Measurements from ENCODE around the gene CD79B. TPM values are rescaled to one million over a fixed set of nuclear protein-coding genes. Genes with fewer than 3 reads are reported as not detected.

CD79B gene
- total RNA-seq, 2 experiments from 2014 or later: 21.7 to 22.5 TPM

- H3K27ac Mint-ChIP-seq: no peak overlapping the region
- ChIA-PET CTCF (interaction anchor here (0.7 to 6.9 kb wide), 9 partner anchors 16 to 85 kb away, joined by 3 to 60 read pairs (median 3); partner anchors contain the start of genes CD79B and GH1), POLR2A (no interaction called here)
- H3K9me3 Mint-ChIP-seq (ENCODE audit: insufficient read depth): no peaks in the 10 kb centered on the region
- no peaks in the 10 kb centered on the region for H3K36me3 Mint-ChIP-seq (ENCODE audit: low read depth)
- DNase-seq (peak; percentile 57), ATAC-seq (no peak)
- no peak overlapping the region for H3K4me3 Mint-ChIP-seq
- peaks cover 6% of the 10 kb centered on the region for H3K27me3 Mint-ChIP-seq (ENCODE audit: low read depth)
- H3K4me1 Mint-ChIP-seq (ENCODE audit: low read depth): peaks cover 29% of the 10 kb centered on the region
Measured at GRCh38 chr17:63950940-63951907, 19.1 kb upstream of the CD79B start.

DNA sequence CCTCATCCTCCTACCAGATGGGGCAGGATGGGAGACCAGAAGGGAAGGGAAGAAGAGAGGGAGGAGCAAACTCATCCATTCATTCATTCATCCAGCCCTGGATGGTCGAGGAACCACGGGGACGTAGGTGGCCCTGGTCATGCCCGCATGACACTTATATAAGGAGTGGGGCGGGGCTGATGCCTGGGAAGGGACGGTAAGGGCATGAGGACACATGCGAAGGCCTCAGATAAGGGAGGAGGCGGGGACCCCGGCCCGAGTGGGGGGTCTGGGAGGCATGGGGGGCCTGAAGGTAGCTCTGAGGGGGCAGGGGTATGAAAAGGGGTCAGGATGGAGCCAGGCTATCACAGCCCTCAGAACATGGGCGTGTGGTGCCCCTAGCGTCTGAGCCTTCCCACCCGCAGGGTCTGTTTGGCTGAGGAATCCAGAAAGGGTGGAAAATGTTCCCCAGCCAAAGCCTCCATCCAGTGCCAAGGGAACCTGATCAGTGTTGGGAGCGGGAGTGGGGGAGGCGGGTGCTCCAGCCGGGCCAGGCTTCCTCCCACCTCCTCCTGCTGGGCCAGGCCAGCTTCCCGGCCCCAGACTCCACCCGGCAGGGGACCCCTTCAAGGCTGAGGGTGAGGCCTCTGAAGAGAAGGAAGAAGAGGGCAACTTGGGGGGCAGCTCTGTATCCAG is 17.6 kb upstream of the CD79B start:
- H3K27ac Mint-ChIP-seq: no peak overlapping the region
- ChIA-PET POLR2A (no interaction called here), CTCF (interaction anchor here (0.7 to 6.9 kb wide), 7 partner anchors 10 to 84 kb away, joined by 3 to 60 read pairs (median 3); partner anchors contain the start of genes CD79B and GH1)
- ATAC-seq: no peak
- peaks cover 12% of the 10 kb centered on the region for H3K27me3 Mint-ChIP-seq (ENCODE audit: low read depth)
- H3K4me1 Mint-ChIP-seq (ENCODE audit: low read depth): peaks cover 38% of the 10 kb centered on the region
- no peak for DNase-seq
- H3K4me3 Mint-ChIP-seq: no peak overlapping the region
- H3K9me3 Mint-ChIP-seq (ENCODE audit: insufficient read depth): no peaks in the 10 kb centered on the region
- no peaks in the 10 kb centered on the region for H3K36me3 Mint-ChIP-seq (ENCODE audit: low read depth)

GRCh38 chr17:63948521-63948920 is 16.4 kb upstream of the CD79B start:
- Mint-ChIP-seq H3K4me1 (ENCODE audit: low read depth) (peaks cover 27% of the 10 kb centered on the region), H3K27ac (no peak overlapping the region), H3K36me3 (ENCODE audit: low read depth) (no peaks in the 10 kb centered on the region), H3K27me3 (ENCODE audit: low read depth) (peaks cover 18% of the 10 kb centered on the region), H3K9me3 (ENCODE audit: insufficient read depth) (no peaks in the 10 kb centered on the region), H3K4me3 (no peak overlapping the region)
- no peak for DNase-seq
- no peak for ATAC-seq
- ChIA-PET POLR2A (no interaction called here), CTCF (interaction anchor here (0.6 kb wide), 1 partner anchor 45 kb away, joined by 3 read pairs; no protein-coding TSS in a partner anchor)

DNA sequence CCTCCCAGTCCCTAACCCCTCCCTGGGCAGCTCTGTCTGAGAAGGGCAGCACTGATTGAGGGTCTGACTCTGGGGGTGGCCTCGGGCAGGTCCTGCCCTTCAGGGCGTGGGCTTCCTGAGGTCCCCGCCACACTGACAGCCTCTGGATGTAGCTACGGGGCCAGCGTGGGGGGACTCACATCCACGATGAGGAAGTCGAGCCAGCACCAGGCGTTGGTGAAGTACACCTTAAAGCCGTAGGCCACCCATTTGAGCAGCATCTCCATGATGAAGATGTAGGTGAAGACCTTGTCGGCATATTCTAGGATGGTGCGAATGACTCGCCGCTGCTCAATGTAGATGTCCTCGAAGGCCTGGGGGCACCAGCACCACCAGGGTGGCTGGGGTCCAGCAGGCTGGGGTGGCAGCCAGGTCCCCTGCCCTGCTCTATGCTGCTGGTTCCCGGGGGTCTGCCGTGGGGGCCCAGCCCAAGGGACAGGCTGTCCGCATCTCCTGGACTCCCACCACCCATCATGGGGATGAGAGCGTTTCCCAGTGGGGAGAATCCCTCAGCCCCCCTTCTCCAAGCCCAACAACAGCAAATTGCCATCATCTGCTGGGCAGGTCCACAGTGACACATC is 15.7 kb upstream of the CD79B start:
- Mint-ChIP-seq H3K27ac (no peak overlapping the region), H3K4me3 (no peak overlapping the region), H3K27me3 (ENCODE audit: low read depth) (peaks cover 20% of the 10 kb centered on the region), H3K4me1 (ENCODE audit: low read depth) (peaks cover 25% of the 10 kb centered on the region), H3K36me3 (ENCODE audit: low read depth) (no peaks in the 10 kb centered on the region), H3K9me3 (ENCODE audit: insufficient read depth) (no peaks in the 10 kb centered on the region)
- ChIA-PET POLR2A (interaction anchor here (2.0 kb wide), 1 partner anchor 72 kb away, joined by 8 read pairs; the partner anchor contains the start of gene ICAM2), CTCF (interaction anchor here (2.0 to 3.1 kb wide), 10 partner anchors 16 to 185 kb away, joined by 7 to 68 read pairs (median 22); partner anchors contain the start of genes CD79B, GH1 and ICAM2)
- DNase-seq: no peak
- no peak for ATAC-seq

DNA sequence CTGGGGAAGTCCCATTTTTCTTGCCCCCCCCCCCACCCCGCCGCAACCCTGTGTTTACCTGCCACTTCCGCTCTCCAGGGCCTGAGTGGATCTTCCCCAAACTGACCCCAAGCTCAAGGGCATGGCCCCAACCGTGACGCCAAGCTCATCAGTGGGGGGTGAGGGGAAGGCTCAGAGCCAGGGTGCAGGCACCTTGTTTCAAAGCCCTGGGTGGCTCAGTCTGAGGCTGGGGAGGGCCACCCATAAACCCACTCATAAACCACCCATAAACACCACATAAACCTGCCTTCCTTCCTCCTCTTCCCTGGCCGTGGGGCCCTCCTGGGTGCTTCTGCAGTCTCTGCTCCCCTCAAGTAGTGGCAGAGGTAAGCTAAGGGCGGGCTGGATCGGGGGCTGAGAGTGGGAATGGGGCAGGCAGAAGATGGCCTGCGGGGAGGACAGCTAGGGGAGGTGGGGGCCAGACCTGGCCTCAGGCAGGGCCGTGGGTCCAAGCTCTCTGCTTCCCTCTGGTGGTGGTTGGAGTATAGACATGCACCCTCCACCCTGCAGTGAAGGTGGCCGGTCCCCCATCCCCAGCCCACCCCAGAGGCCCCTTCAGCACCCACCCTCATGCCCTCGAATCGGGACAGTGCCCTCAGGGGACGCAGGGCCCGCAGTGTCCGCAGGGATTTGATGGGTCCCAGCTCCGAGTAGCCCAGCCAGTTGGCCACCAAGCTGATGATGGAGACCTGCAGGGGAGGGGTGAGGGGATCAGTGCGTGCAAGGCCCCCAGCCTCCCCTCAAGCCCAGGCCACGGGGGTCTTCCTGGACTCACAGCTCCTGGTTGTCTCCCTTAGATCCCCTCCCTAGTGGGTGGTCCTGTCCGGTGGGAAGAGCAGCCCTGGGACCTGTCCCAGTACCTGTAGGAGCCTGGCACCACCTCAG is 14.6 kb upstream of the CD79B start:
- ATAC-seq: peak; percentile 86
- POLR2A ChIA-PET: interaction anchor here (0.6 to 2.0 kb wide), 5 partner anchors 13 to 183 kb away, joined by 3 to 12 read pairs (median 7); partner anchors contain the start of genes CD79B, ERN1 and ICAM2
- H3K27me3 Mint-ChIP-seq (ENCODE audit: low read depth): peaks cover 30% of the 10 kb centered on the region

GRCh38 chr17:63945784-63946439 is 13.8 kb upstream of the CD79B start:
- H3K4me3 Mint-ChIP-seq: peak overlapping the region; percentile 36
- DNase-seq (no peak), ATAC-seq (no peak)

More for the DNA sequence above, 14.6 kb upstream of the CD79B start:
- CTCF ChIA-PET: interaction anchor here (0.8 to 3.1 kb wide), 45 partner anchors 9 to 283 kb away, joined by 3 to 68 read pairs (median 5); partner anchors contain the start of genes CD79B, GH1, ICAM2 and PRR29
- Mint-ChIP-seq H3K4me1 (ENCODE audit: low read depth) (peaks cover 22% of the 10 kb centered on the region), H3K27ac (peak overlapping the region; percentile 62), H3K36me3 (ENCODE audit: low read depth) (no peaks in the 10 kb centered on the region), H3K9me3 (ENCODE audit: insufficient read depth) (no peaks in the 10 kb centered on the region), H3K4me3 (peak overlapping the region; percentile 36)
- DNase-seq: peak; percentile 72

GRCh38 chr17:63944736-63945499 is 12.8 kb upstream of the CD79B start:
- DNase-seq (no peak), ATAC-seq (no peak)
- H3K27ac Mint-ChIP-seq: no peak overlapping the region
- no peaks in the 10 kb centered on the region for H3K9me3 Mint-ChIP-seq (ENCODE audit: insufficient read depth)
- H3K4me3 Mint-ChIP-seq: no peak overlapping the region
- CTCF ChIA-PET: interaction anchor here (0.9 to 3.1 kb wide), 20 partner anchors 12 to 200 kb away, joined by 3 to 68 read pairs (median 16); partner anchors contain the start of genes CD79B, GH1 and PRR29
- peaks cover 30% of the 10 kb centered on the region for H3K27me3 Mint-ChIP-seq (ENCODE audit: low read depth)
- POLR2A ChIA-PET: no interaction called here
- peaks cover 22% of the 10 kb centered on the region for H3K4me1 Mint-ChIP-seq (ENCODE audit: low read depth)
- no peaks in the 10 kb centered on the region for H3K36me3 Mint-ChIP-seq (ENCODE audit: low read depth)

More at GRCh38 chr17:63945784-63946439, 13.8 kb upstream of the CD79B start:
- H3K36me3 Mint-ChIP-seq (ENCODE audit: low read depth): no peaks in the 10 kb centered on the region
- no peaks in the 10 kb centered on the region for H3K9me3 Mint-ChIP-seq (ENCODE audit: insufficient read depth)
- H3K27ac Mint-ChIP-seq: no peak overlapping the region
- peaks cover 22% of the 10 kb centered on the region for H3K4me1 Mint-ChIP-seq (ENCODE audit: low read depth)
- H3K27me3 Mint-ChIP-seq (ENCODE audit: low read depth): peaks cover 32% of the 10 kb centered on the region
- CTCF ChIA-PET: interaction anchor here (0.8 to 3.1 kb wide), 47 partner anchors 8 to 284 kb away, joined by 3 to 68 read pairs (median 5); partner anchors contain the start of genes CD79B, GH1, ICAM2 and PRR29
- POLR2A ChIA-PET: interaction anchor here (0.6 to 2.0 kb wide), 5 partner anchors 13 to 184 kb away, joined by 3 to 12 read pairs (median 7); partner anchors contain the start of genes CD79B, ERN1 and ICAM2

GRCh38 chr17:63943745-63944144 is 11.6 kb upstream of the CD79B start:
- ATAC-seq (no peak), DNase-seq (no peak)
- Mint-ChIP-seq H3K27me3 (ENCODE audit: low read depth) (peaks cover 36% of the 10 kb centered on the region), H3K27ac (no peak overlapping the region), H3K36me3 (ENCODE audit: low read depth) (no peaks in the 10 kb centered on the region), H3K4me1 (ENCODE audit: low read depth) (peaks cover 26% of the 10 kb centered on the region), H3K4me3 (no peak overlapping the region), H3K9me3 (ENCODE audit: insufficient read depth) (no peaks in the 10 kb centered on the region)
- ChIA-PET CTCF (interaction anchor here (0.5 to 2.5 kb wide), 3 partner anchors 11 to 77 kb away, joined by 3 to 8 read pairs (median 3); partner anchors contain the start of genes GH1 and ICAM2), POLR2A (interaction anchor here (0.5 kb wide), 1 partner anchor 11 kb away, joined by 3 read pairs; the partner anchor contains the start of gene CD79B)

- ATAC-seq (no peak), DNase-seq (no peak)
- no peaks in the 10 kb centered on the region for H3K36me3 Mint-ChIP-seq (ENCODE audit: low read depth)
- no peak overlapping the region for H3K4me3 Mint-ChIP-seq
- peaks cover 26% of the 10 kb centered on the region for H3K4me1 Mint-ChIP-seq (ENCODE audit: low read depth)
- POLR2A ChIA-PET: no interaction called here
- CTCF ChIA-PET: interaction anchor here (1.1 to 2.5 kb wide), 2 partner anchors 12 to 23 kb away, joined by 3 to 8 read pairs; partner anchors contain the start of gene GH1
- H3K27ac Mint-ChIP-seq: no peak overlapping the region
- no peaks in the 10 kb centered on the region for H3K9me3 Mint-ChIP-seq (ENCODE audit: insufficient read depth)
- H3K27me3 Mint-ChIP-seq (ENCODE audit: low read depth): peaks cover 38% of the 10 kb centered on the region
Measured at GRCh38 chr17:63942309-63942985, 10.3 kb upstream of the CD79B start.

Data from activated CD8-positive, alpha-beta T cell treated with anti-CD3 and anti-CD28 coated beads, Interleukin-2, amount 10 ng/mL, durations not matched to agents 7 days and 5 days (primary cell).